SK-N-SH (cell line): ENCODE data around the gene SFXN3. TPM values are rescaled to one million over a fixed set of nuclear protein-coding genes. Genes with fewer than 3 reads are reported as not detected.
A peak's percentile ranks its signal among the peaks of the same experiment; 100 is the strongest.

Experiments used
- CHD2 ChIP-seq: fragments of 150-350 bp; IDR thresholded peaks from 2 replicates; pipeline ENCODE4 v1.6.1; 2018; ENCODE audit warnings: low read length; ENCODE audit not compliant: partially characterized antibody
- ELF1 ChIP-seq: IDR thresholded peaks from 2 replicates; pipeline ENCODE4 v1.4.0; 2012
- EP300 ChIP-seq, 2 experiments: IDR thresholded peaks; 2 replicates each; pipeline versions ENCODE4 v1.4.0 to v1.6.1; 2012; ENCODE audit warnings: borderline replicate concordance in 1 of 2, low read depth in 1 of 2, low read length in 1 of 2
- FOSL2 ChIP-seq: IDR thresholded peaks from 2 replicates; pipeline ENCODE4 v1.4.0; 2012; ENCODE audit warnings: low read depth, mild to moderate bottlenecking, moderate library complexity, borderline replicate concordance
- FOXJ3 ChIP-seq: sonication (generic); formaldehyde crosslinking; IDR thresholded peaks from 2 replicates; pipeline ENCODE4 v1.5.1; 2020; ENCODE audit warnings: mild to moderate bottlenecking, missing genetic modification reagents
- FOXM1 ChIP-seq: IDR thresholded peaks from 2 replicates; pipeline ENCODE4 v1.4.0; 2012; ENCODE audit warnings: low read depth, mild to moderate bottlenecking
- GABPA ChIP-seq: IDR thresholded peaks from 2 replicates; pipeline ENCODE4 v1.4.0; 2012; ENCODE audit warnings: low read depth, mild to moderate bottlenecking
- GATA2 ChIP-seq: sonication (generic); formaldehyde crosslinking; IDR thresholded peaks from 2 replicates; pipeline ENCODE4 v1.5.0; 2020; ENCODE audit warnings: mild to moderate bottlenecking, missing genetic modification reagents
- NRF1 ChIP-seq: IDR thresholded peaks from 2 replicates; pipeline ENCODE4 v1.6.1; 2012; ENCODE audit warnings: low read depth, mild to moderate bottlenecking, low read length
- RAD21 ChIP-seq: IDR thresholded peaks from 2 replicates; pipeline ENCODE4 v1.6.1; 2012; ENCODE audit warnings: mild to moderate bottlenecking, low read length
- RCOR1 ChIP-seq: fragments of 150-350 bp; IDR thresholded peaks from 2 replicates; pipeline ENCODE4 v1.6.1; 2017; ENCODE audit warnings: antibody characterized with exemption, low read length
- RFX5 ChIP-seq: IDR thresholded peaks from 2 replicates; pipeline ENCODE4 v1.6.1; 2012; ENCODE audit warnings: mild to moderate bottlenecking, improper control_type of control experiment, low read length
- SIN3A ChIP-seq: IDR thresholded peaks from 2 replicates; pipeline ENCODE4 v1.6.1; 2012; ENCODE audit warnings: low read depth, mild to moderate bottlenecking, low read length, moderate library complexity, borderline replicate concordance
- SMC3 ChIP-seq: IDR thresholded peaks from 2 replicates; pipeline ENCODE4 v1.6.1; 2012; ENCODE audit warnings: low read depth, low read length, improper control_type of control experiment
- TEAD4 ChIP-seq: IDR thresholded peaks from 2 replicates; pipeline ENCODE4 v1.4.0; 2012; ENCODE audit warnings: mild to moderate bottlenecking, borderline replicate concordance; ENCODE audit not compliant: insufficient read depth
- polyA plus RNA-seq, 3 experiments: library from polyadenylated mRNA; depleted of rRNA; stranded (reverse); fragments of >200 nt; gene quantifications; 2 replicates each; pipeline ENCODE4 v1.2.3, GENCODE V29; 2012
- TF ChIP-seq, protein P1 (sequence below): IDR thresholded peaks from 2 replicates; pipeline ENCODE4 v1.6.1; 2012; ENCODE audit warnings: mild to moderate bottlenecking, low read depth, low read length, moderate library complexity
- TF ChIP-seq, protein P2 (sequence below): IDR thresholded peaks from 2 replicates; pipeline ENCODE4; 2012
- TF ChIP-seq, protein P3 (sequence below): IDR thresholded peaks from 2 replicates; pipeline ENCODE4 v1.4.0; 2012; ENCODE audit warnings: low read depth, borderline replicate concordance

SFXN3 gene
- polyA plus RNA-seq, 1 of the 3 experiments (the other 2 are of a cell fraction) = 142 TPM

DNA sequence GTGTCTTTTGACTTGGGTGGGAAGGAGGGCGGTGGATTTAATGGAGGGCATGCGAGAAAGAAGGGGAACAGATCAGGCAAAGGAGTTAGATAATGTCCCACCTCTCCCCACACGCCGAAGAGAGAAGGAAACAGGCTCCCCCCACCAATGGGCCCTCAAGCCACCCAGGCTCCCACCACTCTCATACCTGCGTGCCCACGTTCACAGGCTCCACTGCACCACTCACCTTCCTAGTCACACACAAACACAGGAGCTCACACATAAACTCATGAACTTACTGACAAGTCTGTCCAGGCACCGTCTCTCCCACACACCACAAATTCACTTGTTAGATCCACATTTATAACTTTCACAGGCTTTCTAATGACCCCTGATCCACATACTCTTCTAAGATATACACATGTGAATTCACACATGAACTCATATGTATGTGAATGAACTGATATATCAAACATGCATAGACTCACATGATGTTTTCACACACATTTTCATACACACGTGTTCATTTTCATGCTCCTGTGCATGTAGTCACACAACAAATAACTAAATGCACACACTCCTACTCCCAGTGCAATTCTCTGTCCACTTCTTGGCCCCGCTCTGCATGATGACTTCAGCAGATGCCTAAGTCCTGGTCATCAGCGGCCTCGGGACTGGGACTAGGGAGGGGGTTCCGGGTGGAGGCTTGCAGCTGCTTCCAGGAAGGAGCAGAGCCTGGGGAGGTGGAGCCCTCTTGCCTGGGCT is 29.9 kb upstream of the SFXN3 start (continued):
- TF ChIP-seq, protein P1, sequence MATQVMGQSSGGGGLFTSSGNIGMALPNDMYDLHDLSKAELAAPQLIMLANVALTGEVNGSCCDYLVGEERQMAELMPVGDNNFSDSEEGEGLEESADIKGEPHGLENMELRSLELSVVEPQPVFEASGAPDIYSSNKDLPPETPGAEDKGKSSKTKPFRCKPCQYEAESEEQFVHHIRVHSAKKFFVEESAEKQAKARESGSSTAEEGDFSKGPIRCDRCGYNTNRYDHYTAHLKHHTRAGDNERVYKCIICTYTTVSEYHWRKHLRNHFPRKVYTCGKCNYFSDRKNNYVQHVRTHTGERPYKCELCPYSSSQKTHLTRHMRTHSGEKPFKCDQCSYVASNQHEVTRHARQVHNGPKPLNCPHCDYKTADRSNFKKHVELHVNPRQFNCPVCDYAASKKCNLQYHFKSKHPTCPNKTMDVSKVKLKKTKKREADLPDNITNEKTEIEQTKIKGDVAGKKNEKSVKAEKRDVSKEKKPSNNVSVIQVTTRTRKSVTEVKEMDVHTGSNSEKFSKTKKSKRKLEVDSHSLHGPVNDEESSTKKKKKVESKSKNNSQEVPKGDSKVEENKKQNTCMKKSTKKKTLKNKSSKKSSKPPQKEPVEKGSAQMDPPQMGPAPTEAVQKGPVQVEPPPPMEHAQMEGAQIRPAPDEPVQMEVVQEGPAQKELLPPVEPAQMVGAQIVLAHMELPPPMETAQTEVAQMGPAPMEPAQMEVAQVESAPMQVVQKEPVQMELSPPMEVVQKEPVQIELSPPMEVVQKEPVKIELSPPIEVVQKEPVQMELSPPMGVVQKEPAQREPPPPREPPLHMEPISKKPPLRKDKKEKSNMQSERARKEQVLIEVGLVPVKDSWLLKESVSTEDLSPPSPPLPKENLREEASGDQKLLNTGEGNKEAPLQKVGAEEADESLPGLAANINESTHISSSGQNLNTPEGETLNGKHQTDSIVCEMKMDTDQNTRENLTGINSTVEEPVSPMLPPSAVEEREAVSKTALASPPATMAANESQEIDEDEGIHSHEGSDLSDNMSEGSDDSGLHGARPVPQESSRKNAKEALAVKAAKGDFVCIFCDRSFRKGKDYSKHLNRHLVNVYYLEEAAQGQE = no peak
- TF ChIP-seq SMC3 (no peak), RAD21 (no peak), FOSL2 (no peak; the same call in 1 of the 2 replicates), SIN3A (peak; percentile 39; the same call in 1 of the 2 replicates), ELF1 (peak; percentile 40; the same call in 1 of the 2 replicates), GATA2 (CRISPR knock-in tag) (no peak), FOXM1 (no peak), TEAD4 (no peak), CHD2 (no peak), NRF1 (no peak), RCOR1 (no peak), EP300 (IDR thresholded peaks at IDR 0.05; ENCODE audit: borderline replicate concordance in 1 of 2, low read depth in 1 of 2, low read length in 1 of 2) (no peak), FOXJ3 (no peak), RFX5 (no peak), GABPA (peak; percentile 46; the same call in 1 of the 2 replicates)
- TF ChIP-seq, protein P2, sequence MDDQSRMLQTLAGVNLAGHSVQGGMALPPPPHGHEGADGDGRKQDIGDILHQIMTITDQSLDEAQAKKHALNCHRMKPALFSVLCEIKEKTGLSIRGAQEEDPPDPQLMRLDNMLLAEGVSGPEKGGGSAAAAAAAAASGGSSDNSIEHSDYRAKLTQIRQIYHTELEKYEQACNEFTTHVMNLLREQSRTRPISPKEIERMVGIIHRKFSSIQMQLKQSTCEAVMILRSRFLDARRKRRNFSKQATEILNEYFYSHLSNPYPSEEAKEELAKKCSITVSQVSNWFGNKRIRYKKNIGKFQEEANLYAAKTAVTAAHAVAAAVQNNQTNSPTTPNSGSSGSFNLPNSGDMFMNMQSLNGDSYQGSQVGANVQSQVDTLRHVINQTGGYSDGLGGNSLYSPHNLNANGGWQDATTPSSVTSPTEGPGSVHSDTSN = no peak
- TF ChIP-seq, protein P3, sequence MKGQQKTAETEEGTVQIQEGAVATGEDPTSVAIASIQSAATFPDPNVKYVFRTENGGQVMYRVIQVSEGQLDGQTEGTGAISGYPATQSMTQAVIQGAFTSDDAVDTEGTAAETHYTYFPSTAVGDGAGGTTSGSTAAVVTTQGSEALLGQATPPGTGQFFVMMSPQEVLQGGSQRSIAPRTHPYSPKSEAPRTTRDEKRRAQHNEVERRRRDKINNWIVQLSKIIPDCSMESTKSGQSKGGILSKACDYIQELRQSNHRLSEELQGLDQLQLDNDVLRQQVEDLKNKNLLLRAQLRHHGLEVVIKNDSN = no peak
